DOHH2 (cell line): ENCODE measurements around the gene CCDC15.

ENCODE experiments used
- H3F3A ChIP-seq: fragments of 200-600 bp; sonication (generic), shearing (Covaris generic); 2 replicates; pipeline ENCODE4 v1.6.0; 2016; ENCODE audit warnings: antibody characterized with exemption, mild to moderate bottlenecking; ENCODE audit not compliant: control insufficient read depth, insufficient read depth
- H3K27ac ChIP-seq: fragments of 200-600 bp; sonication (generic); 2 replicates; pipeline ENCODE4 v1.5.1; 2014; ENCODE audit warnings: low read depth, mild to moderate bottlenecking, low read length, moderate library complexity
- H3K27me3 ChIP-seq: fragments of 200-600 bp; sonication (generic); 2 replicates; pipeline ENCODE4 v1.6.1; 2014; ENCODE audit warnings: mild to moderate bottlenecking, low read length, mixed read lengths; ENCODE audit not compliant: control insufficient read depth
- H3K36me3 ChIP-seq: fragments of 200-600 bp; sonication (generic); 2 replicates; pipeline ENCODE4 v1.6.1; 2014; ENCODE audit warnings: mild to moderate bottlenecking, low read length, moderate library complexity, mixed read lengths; ENCODE audit not compliant: control insufficient read depth
- H3K4me1 ChIP-seq: fragments of 200-600 bp; sonication (generic); 2 replicates; pipeline ENCODE4 v1.6.1; 2014; ENCODE audit warnings: mild to moderate bottlenecking, low read length, mixed read lengths; ENCODE audit not compliant: control insufficient read depth
- H3K4me2 ChIP-seq: fragments of 200-600 bp; sonication (generic); 2 replicates; pipeline ENCODE4 v1.6.0; 2014; ENCODE audit warnings: mild to moderate bottlenecking, low read length, moderate library complexity
- H3K4me3 ChIP-seq: fragments of 200-600 bp; sonication (generic); 2 replicates; pipeline ENCODE4 v1.5.1; 2014; ENCODE audit warnings: mild to moderate bottlenecking, low read length, mixed read lengths
- H3K79me2 ChIP-seq: fragments of 200-600 bp; sonication (generic); 2 replicates; pipeline ENCODE4 v1.6.1; 2014; ENCODE audit warnings: mild to moderate bottlenecking, low read length, mixed read lengths; ENCODE audit not compliant: control insufficient read depth
- H3K9me2 ChIP-seq: fragments of 200-600 bp; sonication (generic); replicated peaks from 2 replicates; pipeline ENCODE4 v1.6.1; 2014; ENCODE audit warnings: mild to moderate bottlenecking, low read length, mixed read lengths; ENCODE audit not compliant: control insufficient read depth
- H3K9me3 ChIP-seq: fragments of 200-600 bp; sonication (generic); 2 replicates; pipeline ENCODE4 v1.6.1; 2014; ENCODE audit warnings: antibody characterized with exemption, low read length, mixed read lengths; ENCODE audit not compliant: control insufficient read depth, insufficient read depth
- H4K20me1 ChIP-seq: fragments of 200-600 bp; sonication (generic); 2 replicates; pipeline ENCODE4 v1.6.0; 2014; ENCODE audit warnings: low read depth, mild to moderate bottlenecking, antibody characterized with exemption, low read length, moderate library complexity; ENCODE audit not compliant: control insufficient read depth, insufficient read depth
- CTCF ChIP-seq: fragments of 200-600 bp; sonication (generic); IDR thresholded peaks from one replicate; pipeline ENCODE4 v1.5.1; 2014; ENCODE audit warnings: antibody characterized with exemption, mild to moderate bottlenecking, low read depth, low read length; ENCODE audit not compliant: poor library complexity, severe bottlenecking
- EZH2phosphoT487 ChIP-seq: fragments of 200-600 bp; sonication (generic); IDR thresholded peaks from 2 replicates; pipeline ENCODE4 v1.6.1; 2017; ENCODE audit warnings: borderline replicate concordance, mild to moderate bottlenecking, antibody characterized with exemption, low read length, moderate library complexity, mixed read lengths

The CCDC15 gene

GRCh38 chr11:125005491-125005890, 51.5 kb downstream of the CCDC15 start:
- H3K79me2 ChIP-seq = no peaks in the 10 kb centered on the region
- 0 out of 2 replicates have a peak, but pooled peaks cover 3% of the 10 kb centered on the region for H3K36me3 ChIP-seq
- no peaks in the 10 kb centered on the region for H4K20me1 ChIP-seq
- H3K9me2 ChIP-seq = no peaks in the 10 kb centered on the region
- H3K9me3 ChIP-seq = no peaks in the 10 kb centered on the region
- peaks cover 10% of the 10 kb centered on the region for H3K4me1 ChIP-seq
- no peak overlapping the region for H3K4me3 ChIP-seq
- no peak overlapping the region for H3K4me2 ChIP-seq
- no peak overlapping the region for H3K27ac ChIP-seq
- no peaks in the 10 kb centered on the region for H3K27me3 ChIP-seq
- no peaks in the 10 kb centered on the region for H3F3A ChIP-seq
- TF ChIP-seq CTCF (no peak), EZH2phosphoT487 (no peak)

- no peaks in the 10 kb centered on the region for H3K79me2 ChIP-seq
- H3K4me3 ChIP-seq = no peak overlapping the region
- no peaks in the 10 kb centered on the region for H3F3A ChIP-seq
- no peaks in the 10 kb centered on the region for H4K20me1 ChIP-seq
- no peaks in the 10 kb centered on the region for H3K27me3 ChIP-seq
- TF ChIP-seq EZH2phosphoT487 = no peak
- no peak for TF ChIP-seq CTCF
- H3K27ac ChIP-seq = no peak overlapping the region
- no peak overlapping the region for H3K4me2 ChIP-seq
- no peaks in the 10 kb centered on the region for H3K9me2 ChIP-seq
- H3K9me3 ChIP-seq = no peaks in the 10 kb centered on the region
- no peaks in the 10 kb centered on the region for H3K4me1 ChIP-seq
- H3K36me3 ChIP-seq = no peaks in the 10 kb centered on the region
Observed at GRCh38 chr11:125016413-125016812, 62.4 kb downstream of the CCDC15 start.

- Histone ChIP-seq H3K27ac (no peak overlapping the region), H3K9me3 (no peaks in the 10 kb centered on the region), H4K20me1 (no peaks in the 10 kb centered on the region), H3K4me3 (no peak overlapping the region), H3K4me1 (no peaks in the 10 kb centered on the region), H3K79me2 (no peaks in the 10 kb centered on the region), H3K9me2 (no peaks in the 10 kb centered on the region), H3K36me3 (no peaks in the 10 kb centered on the region), H3K4me2 (no peak overlapping the region), H3K27me3 (no peaks in the 10 kb centered on the region), H3F3A (no peaks in the 10 kb centered on the region)
- TF ChIP-seq CTCF (no peak), EZH2phosphoT487 (no peak)
Observed at GRCh38 chr11:125020342-125020741, 66.3 kb downstream of the CCDC15 start.

- Histone ChIP-seq H3K27me3 (no peaks in the 10 kb centered on the region), H3K4me2 (no peak overlapping the region), H3F3A (no peaks in the 10 kb centered on the region), H3K9me2 (no peaks in the 10 kb centered on the region), H3K36me3 (no peaks in the 10 kb centered on the region), H4K20me1 (no peaks in the 10 kb centered on the region), H3K4me1 (no peaks in the 10 kb centered on the region), H3K9me3 (no peaks in the 10 kb centered on the region), H3K27ac (no peak overlapping the region), H3K4me3 (no peak overlapping the region), H3K79me2 (no peaks in the 10 kb centered on the region)
- TF ChIP-seq EZH2phosphoT487 = no peak
- no peak for TF ChIP-seq CTCF
Observed at GRCh38 chr11:125022551-125022950, 68.5 kb downstream of the CCDC15 start.
